Measurements from ENCODE around the gene PTN. TPM values are rescaled to one million over a fixed set of nuclear protein-coding genes. Genes with fewer than 3 reads are reported as not detected.

Gene PTN
- total RNA-seq, 1 donor from 2014 or later, result 207 TPM

DNA sequence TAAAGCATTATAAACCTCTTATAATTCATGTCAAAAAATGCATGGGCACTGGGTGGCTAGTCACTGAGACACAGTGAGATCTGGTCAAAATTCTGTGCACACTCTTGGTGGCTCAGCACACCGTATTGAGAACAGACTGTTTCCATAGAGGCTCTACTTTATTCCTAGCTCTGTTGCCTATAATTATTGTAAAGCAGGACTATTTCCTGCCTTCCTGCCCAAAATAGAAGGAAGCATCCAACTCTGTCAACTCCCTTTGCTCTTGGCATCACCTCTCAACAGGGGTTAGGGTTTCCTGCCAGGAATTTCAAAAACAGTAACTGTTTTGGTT, 45.1 kb downstream of the PTN start:
- H3K27ac ChIP-seq, result no peak overlapping the region
- no peak overlapping the region for H3K4me3 Mint-ChIP-seq
- H3K4me1 Mint-ChIP-seq, result peaks cover 62% of the 10 kb centered on the region

DNA sequence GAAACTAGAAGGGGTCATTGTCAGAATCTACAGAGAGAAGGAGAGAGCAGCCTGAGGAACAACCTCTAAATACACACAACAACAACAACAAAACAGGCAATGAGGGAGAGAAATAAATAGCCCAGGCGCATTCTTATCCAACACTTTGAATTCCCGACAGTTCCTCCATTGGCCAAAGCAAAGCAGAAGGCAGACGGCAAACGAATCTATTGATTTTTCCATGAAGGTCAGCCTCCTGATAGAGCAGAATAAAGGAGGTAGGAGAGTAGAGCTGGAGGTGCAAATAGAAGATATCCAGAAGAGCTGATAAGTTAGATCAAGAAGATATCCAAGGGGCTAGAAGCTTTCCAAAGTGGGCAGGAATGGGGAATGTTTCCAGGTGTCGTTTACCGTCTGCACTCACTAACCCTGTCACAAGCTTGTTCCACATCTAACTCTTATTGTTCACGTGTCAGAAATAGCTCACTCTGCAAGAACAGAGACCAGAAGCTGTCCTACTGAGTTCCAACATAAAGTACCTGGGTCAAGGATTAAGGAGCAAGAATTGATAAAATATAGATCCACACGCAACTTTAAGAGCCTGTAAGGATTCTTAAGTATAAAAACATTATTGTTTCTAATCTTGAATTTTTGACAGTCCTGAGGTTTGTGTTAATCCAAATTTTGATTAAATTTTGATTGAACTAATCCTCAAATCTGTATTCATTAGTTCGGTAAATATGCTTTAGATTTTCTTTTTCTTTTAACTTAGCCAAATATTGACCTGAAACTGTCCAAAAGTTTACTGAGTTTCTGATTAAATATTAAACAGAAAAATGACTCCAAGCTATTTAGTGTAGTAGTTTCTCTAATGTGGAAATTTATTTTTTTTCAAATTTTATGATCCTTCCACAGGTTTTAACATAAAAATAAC, 45.7 kb downstream of the PTN start:
- H3K9me3 Mint-ChIP-seq, result peaks cover 45% of the 10 kb centered on the region
- peaks cover 2% of the 10 kb centered on the region for H3K27me3 Mint-ChIP-seq (ENCODE audit: insufficient read depth, low read depth)
- Histone ChIP-seq H3K4me2 (no peak overlapping the region), H2AFZ (replicated peaks) (no peak overlapping the region), H3K4me1 (peaks cover 14% of the 10 kb centered on the region), H3K4me3 (no peak overlapping the region), H3K36me3 (no peaks in the 10 kb centered on the region), H3K79me2 (ENCODE audit: low read depth) (peaks cover 13% of the 10 kb centered on the region), H3K9me3 (ENCODE audit: low read depth) (no peaks in the 10 kb centered on the region), H3K9ac (no peak overlapping the region), H3K27me3 (no peaks in the 10 kb centered on the region), H4K20me1 (ENCODE audit: low read depth) (peaks cover 3% of the 10 kb centered on the region), H3K27ac (no peak overlapping the region), H3F3A (ENCODE audit: low read depth) (no peaks in the 10 kb centered on the region)
- DNase-seq (ENCODE audit: low spot score), result no peak
- H3K4me3 Mint-ChIP-seq, result no peak overlapping the region
- H3K4me1 Mint-ChIP-seq, result peaks cover 58% of the 10 kb centered on the region
- H3K27ac Mint-ChIP-seq, result peak overlapping the region; percentile 48
- peaks cover 70% of the 10 kb centered on the region for H3K36me3 Mint-ChIP-seq
- TF ChIP-seq EZH2phosphoT487 (IDR thresholded peaks at IDR 0.05), result no peak
- TF ChIP-seq EZH2 (IDR thresholded peaks at IDR 0.05), result no peak
- TF ChIP-seq, protein P1, sequence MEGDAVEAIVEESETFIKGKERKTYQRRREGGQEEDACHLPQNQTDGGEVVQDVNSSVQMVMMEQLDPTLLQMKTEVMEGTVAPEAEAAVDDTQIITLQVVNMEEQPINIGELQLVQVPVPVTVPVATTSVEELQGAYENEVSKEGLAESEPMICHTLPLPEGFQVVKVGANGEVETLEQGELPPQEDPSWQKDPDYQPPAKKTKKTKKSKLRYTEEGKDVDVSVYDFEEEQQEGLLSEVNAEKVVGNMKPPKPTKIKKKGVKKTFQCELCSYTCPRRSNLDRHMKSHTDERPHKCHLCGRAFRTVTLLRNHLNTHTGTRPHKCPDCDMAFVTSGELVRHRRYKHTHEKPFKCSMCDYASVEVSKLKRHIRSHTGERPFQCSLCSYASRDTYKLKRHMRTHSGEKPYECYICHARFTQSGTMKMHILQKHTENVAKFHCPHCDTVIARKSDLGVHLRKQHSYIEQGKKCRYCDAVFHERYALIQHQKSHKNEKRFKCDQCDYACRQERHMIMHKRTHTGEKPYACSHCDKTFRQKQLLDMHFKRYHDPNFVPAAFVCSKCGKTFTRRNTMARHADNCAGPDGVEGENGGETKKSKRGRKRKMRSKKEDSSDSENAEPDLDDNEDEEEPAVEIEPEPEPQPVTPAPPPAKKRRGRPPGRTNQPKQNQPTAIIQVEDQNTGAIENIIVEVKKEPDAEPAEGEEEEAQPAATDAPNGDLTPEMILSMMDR (IDR thresholded peaks at IDR 0.05), result no peak

More for the DNA sequence above, 45.1 kb downstream of the PTN start:
- H3K4me2 ChIP-seq, result no peak overlapping the region
- H3K9ac ChIP-seq, result no peak overlapping the region
- Mint-ChIP-seq H3K27me3 (ENCODE audit: insufficient read depth, low read depth) (peaks cover 2% of the 10 kb centered on the region), H3K36me3 (peaks cover 64% of the 10 kb centered on the region), H3K9me3 (peaks cover 39% of the 10 kb centered on the region), H3K27ac (peak overlapping the region; percentile 40)
- H4K20me1 ChIP-seq (ENCODE audit: low read depth), result peaks cover 3% of the 10 kb centered on the region
- no peaks in the 10 kb centered on the region for H3F3A ChIP-seq (ENCODE audit: low read depth)
- no peaks in the 10 kb centered on the region for H3K27me3 ChIP-seq
- peaks cover 13% of the 10 kb centered on the region for H3K79me2 ChIP-seq (ENCODE audit: low read depth)
- no peak overlapping the region for H2AFZ ChIP-seq (replicated peaks)
- H3K4me1 ChIP-seq, result peaks cover 14% of the 10 kb centered on the region
- no peaks in the 10 kb centered on the region for H3K9me3 ChIP-seq (ENCODE audit: low read depth)
- no peak overlapping the region for H3K4me3 ChIP-seq
- no peaks in the 10 kb centered on the region for H3K36me3 ChIP-seq
- no peak for DNase-seq (ENCODE audit: low spot score)
- TF ChIP-seq EZH2 (IDR thresholded peaks at IDR 0.05), result no peak
- no peak for TF ChIP-seq EZH2phosphoT487 (IDR thresholded peaks at IDR 0.05)
- TF ChIP-seq, protein P1 (IDR thresholded peaks at IDR 0.05), result no peak

DNA sequence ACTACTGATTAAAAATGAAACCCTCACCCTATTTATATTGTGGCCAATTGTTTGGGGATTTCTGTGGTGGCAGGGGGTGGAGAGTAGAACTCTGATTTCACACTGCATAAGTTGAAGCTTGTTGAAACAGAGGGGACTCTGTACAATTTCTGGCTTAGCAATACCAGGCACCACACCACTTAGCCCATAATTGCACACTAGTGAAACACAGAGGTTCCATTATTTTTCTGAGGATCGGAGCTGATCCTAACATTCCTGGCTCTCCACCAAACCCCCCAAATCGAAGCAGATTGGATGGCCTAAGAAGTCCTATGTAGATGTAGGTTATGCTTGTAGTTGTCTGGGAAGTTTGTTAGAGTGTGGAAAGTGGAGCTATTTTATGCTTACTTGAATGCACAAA, 47.0 kb downstream of the PTN start:
- Histone ChIP-seq H4K20me1 (ENCODE audit: low read depth) (peaks cover 3% of the 10 kb centered on the region), H3K27me3 (no peaks in the 10 kb centered on the region), H3K9me3 (ENCODE audit: low read depth) (no peaks in the 10 kb centered on the region), H3F3A (ENCODE audit: low read depth) (no peaks in the 10 kb centered on the region), H3K9ac (no peak overlapping the region), H3K4me3 (no peak overlapping the region), H3K36me3 (no peaks in the 10 kb centered on the region), H3K4me1 (peaks cover 14% of the 10 kb centered on the region), H3K79me2 (ENCODE audit: low read depth) (peaks cover 13% of the 10 kb centered on the region), H2AFZ (replicated peaks) (no peak overlapping the region), H3K27ac (no peak overlapping the region), H3K4me2 (no peak overlapping the region)
- H3K27me3 Mint-ChIP-seq (ENCODE audit: insufficient read depth, low read depth), result peaks cover 2% of the 10 kb centered on the region
- no peak for DNase-seq (ENCODE audit: low spot score)
- peaks cover 50% of the 10 kb centered on the region for H3K4me1 Mint-ChIP-seq
- H3K9me3 Mint-ChIP-seq, result peaks cover 55% of the 10 kb centered on the region
- TF ChIP-seq, protein P1 (IDR thresholded peaks at IDR 0.05), result no peak
- TF ChIP-seq EZH2 (IDR thresholded peaks at IDR 0.05) (no peak), EZH2phosphoT487 (IDR thresholded peaks at IDR 0.05) (no peak)
- peaks cover 77% of the 10 kb centered on the region for H3K36me3 Mint-ChIP-seq
- H3K4me3 Mint-ChIP-seq, result no peak overlapping the region
- H3K27ac Mint-ChIP-seq, result peak overlapping the region; percentile 83
